Urinary bladder (tissue), 4 donors: ENCODE measurements around the gene TAX1BP1. TPM values are rescaled to one million over a fixed set of nuclear protein-coding genes. Genes with fewer than 3 reads are reported as not detected.

ENCODE experiments used
- DNase-seq: peaks from one replicate; pipeline ENCODE4 v3.0.0-alpha.2; 2015; ENCODE audit errors: extremely low spot score
- H3K27ac ChIP-seq: one replicate; pipeline ENCODE4 v1.5.1; 2013; ENCODE audit warnings: low read depth, mild to moderate bottlenecking, moderate library complexity
- H3K36me3 ChIP-seq: one replicate; pipeline ENCODE4 v1.6.1; 2013; ENCODE audit warnings: mild to moderate bottlenecking, moderate library complexity; ENCODE audit not compliant: insufficient read depth
- H3K4me1 ChIP-seq: one replicate; pipeline ENCODE4 v1.6.1; 2013; ENCODE audit warnings: mild to moderate bottlenecking, moderate library complexity; ENCODE audit not compliant: insufficient read depth
- H3K4me3 ChIP-seq: one replicate; pipeline ENCODE4 v1.5.1; 2013; ENCODE audit warnings: low read depth, low read length
- WGBS: extraction: QIAGEN DNeasy Blood & Tissue Kit; methylation state at CpG from one replicate; pipeline ENCODE4 v1.1.7; 2013; 5-methylcytosine and 5-hydroxymethylcytosine counted together
- polyA plus RNA-seq: library from polyadenylated mRNA; stranded (reverse); fragments of 200-250 nt; gene quantifications from one replicate; pipeline ENCODE4 v1.2.3, GENCODE V29; 2013
- total RNA-seq: library from RNA; depleted of rRNA; stranded (reverse); fragments of >200 nt; gene quantifications from one replicate; pipeline ENCODE4 v1.2.3, GENCODE V29; 2014
- donor health status: healthy with polysubstance abuse.
- donor health status: healthy.

TAX1BP1 gene
- total and polyA plus RNA-seq, 2 donors, result 99.7 to 115 TPM

- no peak overlapping the region for H3K4me3 ChIP-seq
- WGBS, result 71% methylated on average over 13 of the region's 13 CpGs
- no peak for DNase-seq
- no peak overlapping the region for H3K27ac ChIP-seq
- H3K4me1 ChIP-seq, result no peaks in the 10 kb centered on the region
- no peaks in the 10 kb centered on the region for H3K36me3 ChIP-seq
Measured at GRCh38 chr7:27873981-27874957, 134.3 kb downstream of the TAX1BP1 start.

- Histone ChIP-seq H3K36me3 (no peaks in the 10 kb centered on the region), H3K27ac (no peak overlapping the region), H3K4me1 (no peaks in the 10 kb centered on the region), H3K4me3 (no peak overlapping the region)
- no peak for DNase-seq
- 95% methylated on average over 9 of the region's 9 CpGs for WGBS
Measured at GRCh38 chr7:27875061-27875460, 135.1 kb downstream of the TAX1BP1 start.

GRCh38 chr7:27875832-27876231, 135.9 kb downstream of the TAX1BP1 start:
- Histone ChIP-seq H3K36me3 (no peaks in the 10 kb centered on the region), H3K4me1 (no peaks in the 10 kb centered on the region), H3K27ac (no peak overlapping the region), H3K4me3 (no peak overlapping the region)
- no peak for DNase-seq
- 98% methylated on average over 2 of the region's 2 CpGs for WGBS

GRCh38 chr7:27876756-27877155, 136.8 kb downstream of the TAX1BP1 start:
- no peak for DNase-seq
- no peaks in the 10 kb centered on the region for H3K4me1 ChIP-seq
- H3K36me3 ChIP-seq, result no peaks in the 10 kb centered on the region
- no peak overlapping the region for H3K4me3 ChIP-seq
- no peak overlapping the region for H3K27ac ChIP-seq
- WGBS, result 89% methylated on average over 8 of the region's 8 CpGs

Other genes with a start within 250 kb of the TAX1BP1 start
- 52.4 TPM for gene HIBADH, start 77.3 kb upstream of the TAX1BP1 start, total RNA-seq
- gene HIBADH, start 77.3 kb upstream of the TAX1BP1 start, polyA plus RNA-seq, result 47.0 TPM